B cell (primary cell): ENCODE results near the gene BEND3. TPM values are rescaled to one million over a fixed set of nuclear protein-coding genes. Genes with fewer than 3 reads are reported as not detected.
"Not testable (repeated sequence)": the region's sequence is repeated elsewhere in the genome, so short reads cannot be mapped to it uniquely, and the experiment has no call there.

Experiments
- ATAC-seq: fragments of 200-7000 bp; cut with Tn5 transposase; one replicate; pipeline ENCODE4 v1.10.0; 2021; ENCODE audit warnings: low read depth, mild to moderate bottlenecking, moderate number of reproducible peaks, moderate library complexity
- CTCF ChIA-PET: fragments of 350-600 bp; sonication (Branson Sonifier 250); formaldehyde crosslinking; loops from one replicate; lab custom pipeline; 2021; ENCODE audit warnings: antibody characterized with exemption, inconsistent platforms; lab: Charles Lee
- POLR2A ChIA-PET: fragments of 350-600 bp; sonication (Branson Sonifier 250); formaldehyde crosslinking; loops from one replicate; lab custom pipeline; 2021; ENCODE audit warnings: antibody characterized with exemption; lab: Charles Lee
- DNase-seq: peaks from one replicate; pipeline ENCODE4 v3.0.0; 2013
- H2AFZ ChIP-seq: 2 replicates; pipeline ENCODE4 v1.6.1; 2012; ENCODE audit warnings: mild to moderate bottlenecking, low read depth, low read length; ENCODE audit not compliant: insufficient read depth, poor library complexity, severe bottlenecking
- H3K27ac ChIP-seq, 2 donors: 1 replicate in 1 of 2; 2 replicates in 1 of 2; pipeline ENCODE4 v1.5.1; 2012 to 2013; ENCODE audit warnings: low read length in 2 of 2, mild to moderate bottlenecking in 2 of 2, moderate library complexity in 1 of 2
- H3K27me3 ChIP-seq, 4 experiments: fragments of 200-600 bp in 1 of 4; sonication (generic) in 1 of 4; replicated peaks in 1 of 4; 1 replicate in 2 of 4; 2 replicates in 2 of 4; pipeline versions ENCODE4 v1.6.1 to v1.7.0; 2013 to 2016; ENCODE audit warnings: low read length in 3 of 4, mild to moderate bottlenecking in 2 of 4, mixed read lengths in 1 of 4, moderate library complexity in 1 of 4; ENCODE audit not compliant: insufficient read depth in 4 of 4, control insufficient read depth in 3 of 4; ENCODE audit errors: control extremely low read depth in 1 of 4
- H3K36me3 ChIP-seq, 2 experiments: replicated peaks in 1 of 2; 1 replicate in 1 of 2; 2 replicates in 1 of 2; pipeline versions ENCODE4 v1.6.1 to v1.7.1; 2013; ENCODE audit warnings: low read length in 1 of 2; ENCODE audit not compliant: insufficient read depth in 2 of 2, control insufficient read depth in 1 of 2; ENCODE audit errors: control extremely low read depth in 1 of 2, extremely low read depth in 1 of 2
- H3K4me1 ChIP-seq, 2 donors: fragments of 200-600 bp in 1 of 2; sonication (generic) in 1 of 2; 1 replicate in 1 of 2; 2 replicates in 1 of 2; pipeline versions ENCODE4 v1.5.1 to v1.6.1; 2013 to 2017; ENCODE audit warnings: low read length in 2 of 2; ENCODE audit not compliant: control insufficient read depth in 2 of 2, insufficient read depth in 2 of 2
- H3K4me2 ChIP-seq: replicated peaks from 2 replicates; pipeline ENCODE3; 2012; ENCODE audit warnings: mild to moderate bottlenecking, low read depth, low read length; ENCODE audit not compliant: poor library complexity, severe bottlenecking
- H3K4me3 ChIP-seq, 5 experiments: fragments of 200-600 bp in 1 of 5; sonication (generic) in 1 of 5; 1 replicate in 3 of 5; 2 replicates in 2 of 5; pipeline versions ENCODE4 v1.5.1 to v1.7.0; 2011 to 2016; ENCODE audit warnings: low read length in 4 of 5, mild to moderate bottlenecking in 4 of 5, low read depth in 2 of 5, control low read depth in 1 of 5, moderate library complexity in 1 of 5; ENCODE audit not compliant: insufficient read depth in 1 of 5; ENCODE audit errors: control extremely low read depth in 1 of 5, extremely low read depth in 1 of 5
- H3K79me2 ChIP-seq: fragments of 200-600 bp; sonication (generic); one replicate; pipeline ENCODE4 v1.6.0; 2016; ENCODE audit warnings: low read length; ENCODE audit not compliant: control insufficient read depth, insufficient read depth
- H3K9ac ChIP-seq: fragments of 200-600 bp; sonication (generic); 2 replicates; pipeline ENCODE4 v1.6.1; 2017; ENCODE audit warnings: mild to moderate bottlenecking, low read length, moderate library complexity
- H3K9me3 ChIP-seq, 3 donors: one replicate each; pipeline versions ENCODE4 v1.6.1 to v1.7.1; 2013; ENCODE audit warnings: low read length in 2 of 3; ENCODE audit not compliant: control insufficient read depth in 2 of 3, insufficient read depth in 1 of 3; ENCODE audit errors: control extremely low read depth in 1 of 3
- H4K20me1 ChIP-seq: 2 replicates; pipeline ENCODE4 v1.6.0; 2012; ENCODE audit warnings: mild to moderate bottlenecking, low read length; ENCODE audit not compliant: insufficient read depth, control insufficient read depth, poor library complexity, severe bottlenecking
- H3K27ac Mint-ChIP-seq: one replicate; pipeline ENCODE4 v1.8.0; 2021; ENCODE audit warnings: mixed read lengths
- H3K27me3 Mint-ChIP-seq: one replicate; pipeline ENCODE4 v1.8.0; 2021; ENCODE audit warnings: mixed read lengths
- H3K4me1 Mint-ChIP-seq: one replicate; pipeline ENCODE4 v1.8.0; 2021; ENCODE audit warnings: mixed read lengths
- H3K4me3 Mint-ChIP-seq: one replicate; pipeline ENCODE4 v1.8.0; 2021; ENCODE audit warnings: mixed read lengths
- H3K9me3 Mint-ChIP-seq: one replicate; pipeline ENCODE4 v1.8.0; 2022; ENCODE audit warnings: mixed read lengths; ENCODE audit not compliant: insufficient read depth
- CTCF ChIP-seq: fragments of 200-600 bp; IDR thresholded peaks from one replicate; pipeline ENCODE4 v1.8.0; 2022; ENCODE audit warnings: antibody characterized with exemption, mild to moderate bottlenecking
- EZH2 ChIP-seq: IDR thresholded peaks from 2 replicates; pipeline ENCODE4 v1.6.1; 2012; ENCODE audit warnings: borderline replicate concordance, low read depth, mild to moderate bottlenecking, moderate library complexity, low read length; ENCODE audit not compliant: insufficient read depth, poor library complexity, severe bottlenecking
- WGBS: methylation state at CpG from one replicate; pipeline ENCODE4 v1.1.5; 2013; ENCODE audit warnings: missing lambda C conversion rate; ENCODE audit not compliant: insufficient coverage; 5-methylcytosine and 5-hydroxymethylcytosine counted together
- intact Hi-C: fragments of 100-400 bp; cut with micrococcal nuclease; formaldehyde crosslinking; loops from one replicate; pipeline ENCODE4 v1.10.0; 2022
- polyA plus RNA-seq: library from polyadenylated mRNA; depleted of rRNA; stranded (reverse); fragments of >200 nt; gene quantifications from 2 replicates; pipeline ENCODE4 v1.2.3, GENCODE V29; 2012
- total RNA-seq, 2 donors: library from RNA; stranded (reverse); fragments of 120-200 nt in 1 of 2; gene quantifications; 1 replicate in 1 of 2; 2 replicates in 1 of 2; pipeline versions ENCODE4 v1.2.3 to v1.2.4, GENCODE V29; 2013 to 2022

Gene BEND3
- total and polyA plus RNA-seq, 2 donors (not counting 1 experiment from before 2014, with no cell fraction given) = 0.78 to 2.0 TPM

GRCh38 chr6:107144014-107144413 is 28.7 kb upstream of the BEND3 start:
- H3K4me3 Mint-ChIP-seq = no peak overlapping the region
- no peaks in the 10 kb centered on the region for H3K4me1 ChIP-seq
- H3K27ac ChIP-seq = no peak overlapping the region
- no peaks in the 10 kb centered on the region for H3K27me3 Mint-ChIP-seq
- H3K79me2 ChIP-seq = no peaks in the 10 kb centered on the region
- no peak overlapping the region for H3K9ac ChIP-seq
- intact Hi-C loops = no loop called here
- H2AFZ ChIP-seq = no peak overlapping the region
- POLR2A ChIA-PET = no interaction called here
- H3K4me2 ChIP-seq = no peak overlapping the region
- no peak overlapping the region for H3K27ac Mint-ChIP-seq
- H4K20me1 ChIP-seq = no peaks in the 10 kb centered on the region
- no peaks in the 10 kb centered on the region for H3K27me3 ChIP-seq
- TF ChIP-seq CTCF = no peak
- no peak for TF ChIP-seq EZH2
- ATAC-seq (no peak), DNase-seq (no peak)
- no peak overlapping the region for H3K4me3 ChIP-seq
- H3K9me3 Mint-ChIP-seq = no peaks in the 10 kb centered on the region
- no peaks in the 10 kb centered on the region for H3K4me1 Mint-ChIP-seq
- no peaks in the 10 kb centered on the region for H3K9me3 ChIP-seq
- CTCF ChIA-PET = no interaction called here
- no peaks in the 10 kb centered on the region for H3K36me3 ChIP-seq

- TF ChIP-seq EZH2 (no peak), CTCF (no peak)
- no peak overlapping the region for H3K4me3 ChIP-seq
- POLR2A ChIA-PET = no interaction called here
- no peaks in the 10 kb centered on the region for H3K27me3 ChIP-seq
- no peak overlapping the region for H3K4me2 ChIP-seq
- Mint-ChIP-seq H3K9me3 (no peaks in the 10 kb centered on the region), H3K27ac (no peak overlapping the region), H3K4me3 (no peak overlapping the region), H3K4me1 (no peaks in the 10 kb centered on the region), H3K27me3 (no peaks in the 10 kb centered on the region)
- H3K4me1 ChIP-seq = no peaks in the 10 kb centered on the region
- H3K9me3 ChIP-seq = no peaks in the 10 kb centered on the region
- H2AFZ ChIP-seq = no peak overlapping the region
- CTCF ChIA-PET = no interaction called here
- H3K9ac ChIP-seq = no peak overlapping the region
- H3K27ac ChIP-seq = no peak overlapping the region
- WGBS = no CpG with 5 or more reads among the region's 3 CpGs
- no peaks in the 10 kb centered on the region for H3K36me3 ChIP-seq
- ATAC-seq = no peak
- intact Hi-C loops = no loop called here
- no peaks in the 10 kb centered on the region for H4K20me1 ChIP-seq
- no peaks in the 10 kb centered on the region for H3K79me2 ChIP-seq
- no peak for DNase-seq
Measured at GRCh38 chr6:107140581-107140980, 25.3 kb upstream of the BEND3 start.

GRCh38 chr6:107136324-107136723 is 21.0 kb upstream of the BEND3 start:
- H3K27me3 ChIP-seq, POLR2A ChIA-PET, H2AFZ ChIP-seq, DNase-seq, H3K27me3 Mint-ChIP-seq, H4K20me1 ChIP-seq, H3K9me3 Mint-ChIP-seq, H3K79me2 ChIP-seq, H3K4me3 Mint-ChIP-seq, H3K9me3 ChIP-seq, CTCF ChIA-PET, intact Hi-C loops, H3K4me1 ChIP-seq, H3K27ac Mint-ChIP-seq, H3K36me3 ChIP-seq, H3K4me3 ChIP-seq, ATAC-seq, H3K27ac ChIP-seq, H3K4me2 ChIP-seq, H3K4me1 Mint-ChIP-seq, H3K9ac ChIP-seq: not testable (repeated sequence)
- 100% methylated on average over 2 of the region's 3 CpGs for WGBS
